ENCODE results near the gene METRN. TPM values are rescaled to one million over a fixed set of nuclear protein-coding genes. Genes with fewer than 3 reads are reported as not detected.
A peak's percentile ranks its signal among the peaks of the same experiment; 100 is the strongest.

The METRN gene
- total and polyA plus RNA-seq, 12 donors, result 1.3 to 189 (median 75.6) TPM

- Histone ChIP-seq H3K9me3 (replicated peaks in 1 of 3) (no peaks in the 10 kb centered on the region), H3K4me1 (replicated peaks in 1 of 2) (peaks cover 27 to 41% of the 10 kb centered on the region in 2 donors)
- DNase-seq, result peak in 1 of 7 donors; percentile 36
Observed at GRCh38 chr16:682493-683395, 32.2 kb upstream of the METRN start.

DNA sequence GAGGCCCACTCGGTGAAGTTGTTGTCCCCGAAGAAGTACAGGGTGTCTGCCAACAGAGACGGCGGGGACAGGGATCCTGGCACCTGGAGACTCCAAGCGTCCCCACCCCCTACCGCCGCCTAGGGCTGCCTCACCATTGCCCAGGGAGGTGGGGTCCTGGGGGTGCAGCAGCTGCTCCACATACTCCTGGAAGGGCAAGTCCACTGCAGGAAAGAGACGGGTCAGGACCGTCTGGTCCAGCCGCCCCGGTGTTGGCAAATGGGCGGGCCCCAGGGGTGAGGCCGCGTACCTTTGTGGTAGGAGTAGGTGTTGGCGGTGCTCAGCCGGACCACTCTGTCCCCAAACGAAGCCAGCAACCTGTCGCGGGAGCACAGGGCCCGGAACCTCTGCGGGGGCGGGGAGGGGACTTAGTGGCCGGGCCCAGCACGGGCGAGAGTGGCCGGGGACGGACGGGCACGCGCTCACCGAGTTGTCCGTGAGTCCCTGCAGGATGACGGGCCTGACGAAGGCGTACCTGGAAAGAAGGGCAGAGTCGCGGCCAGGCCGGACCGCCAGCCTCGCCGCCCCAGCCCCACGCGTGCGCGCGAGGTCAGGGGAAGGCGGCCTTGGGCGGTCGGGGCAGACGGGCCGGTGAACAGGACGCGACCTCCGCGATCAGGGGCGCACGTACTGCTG, 31.4 kb upstream of the METRN start:
- TF ChIP-seq POLR2A (IDR thresholded peaks at IDR 0.05), result no peak
- TF ChIP-seq, protein P1, sequence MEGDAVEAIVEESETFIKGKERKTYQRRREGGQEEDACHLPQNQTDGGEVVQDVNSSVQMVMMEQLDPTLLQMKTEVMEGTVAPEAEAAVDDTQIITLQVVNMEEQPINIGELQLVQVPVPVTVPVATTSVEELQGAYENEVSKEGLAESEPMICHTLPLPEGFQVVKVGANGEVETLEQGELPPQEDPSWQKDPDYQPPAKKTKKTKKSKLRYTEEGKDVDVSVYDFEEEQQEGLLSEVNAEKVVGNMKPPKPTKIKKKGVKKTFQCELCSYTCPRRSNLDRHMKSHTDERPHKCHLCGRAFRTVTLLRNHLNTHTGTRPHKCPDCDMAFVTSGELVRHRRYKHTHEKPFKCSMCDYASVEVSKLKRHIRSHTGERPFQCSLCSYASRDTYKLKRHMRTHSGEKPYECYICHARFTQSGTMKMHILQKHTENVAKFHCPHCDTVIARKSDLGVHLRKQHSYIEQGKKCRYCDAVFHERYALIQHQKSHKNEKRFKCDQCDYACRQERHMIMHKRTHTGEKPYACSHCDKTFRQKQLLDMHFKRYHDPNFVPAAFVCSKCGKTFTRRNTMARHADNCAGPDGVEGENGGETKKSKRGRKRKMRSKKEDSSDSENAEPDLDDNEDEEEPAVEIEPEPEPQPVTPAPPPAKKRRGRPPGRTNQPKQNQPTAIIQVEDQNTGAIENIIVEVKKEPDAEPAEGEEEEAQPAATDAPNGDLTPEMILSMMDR (IDR thresholded peaks at IDR 0.05), result no peak
- Histone ChIP-seq H3K4me3 (peak overlapping the region in 2 of 4 donors; percentile 4 to 79), H3K27ac (peak overlapping the region in 4 of 5 donors; percentile 38 to 90 (median 80)), H3K36me3 (replicated peaks in 1 of 2) (peaks cover 0 to 36% of the 10 kb centered on the region in 2 donors), H3K27me3 (no peaks in the 10 kb centered on the region), H3K4me1 (replicated peaks in 1 of 2) (peaks cover 27 to 41% of the 10 kb centered on the region in 2 donors), H3K9me3 (replicated peaks in 1 of 3) (no peaks in the 10 kb centered on the region)
- WGBS, 4 donors, result 12 to 23% (median 17%) methylated on average over 22 to 57 of the region's 57 CpGs
- DNase-seq, result peak in 3 of 7 donors; percentile 38 to 57 (median 39)
- intact Hi-C loops (cut with DNase I), result no loop called here

More at GRCh38 chr16:682493-683395, 32.2 kb upstream of the METRN start:
- Histone ChIP-seq H3K27me3 (no peaks in the 10 kb centered on the region), H3K27ac (peak overlapping the region in 2 of 5 donors; percentile 38 to 79), H3K36me3 (replicated peaks in 1 of 2) (peaks cover 0 to 35% of the 10 kb centered on the region in 2 donors), H3K4me3 (no peak overlapping the region)
- 68 to 77% (median 70%) methylated on average over 32 to 36 of the region's 36 CpGs for WGBS, 4 donors
- intact Hi-C loops (cut with DNase I), result no loop called here
- TF ChIP-seq, protein P1 (IDR thresholded peaks at IDR 0.05), result peak in 1 of 6 experiments; percentile 3
- TF ChIP-seq POLR2A (IDR thresholded peaks at IDR 0.05), result peak in 1 of 2 donors; percentile 6

DNA sequence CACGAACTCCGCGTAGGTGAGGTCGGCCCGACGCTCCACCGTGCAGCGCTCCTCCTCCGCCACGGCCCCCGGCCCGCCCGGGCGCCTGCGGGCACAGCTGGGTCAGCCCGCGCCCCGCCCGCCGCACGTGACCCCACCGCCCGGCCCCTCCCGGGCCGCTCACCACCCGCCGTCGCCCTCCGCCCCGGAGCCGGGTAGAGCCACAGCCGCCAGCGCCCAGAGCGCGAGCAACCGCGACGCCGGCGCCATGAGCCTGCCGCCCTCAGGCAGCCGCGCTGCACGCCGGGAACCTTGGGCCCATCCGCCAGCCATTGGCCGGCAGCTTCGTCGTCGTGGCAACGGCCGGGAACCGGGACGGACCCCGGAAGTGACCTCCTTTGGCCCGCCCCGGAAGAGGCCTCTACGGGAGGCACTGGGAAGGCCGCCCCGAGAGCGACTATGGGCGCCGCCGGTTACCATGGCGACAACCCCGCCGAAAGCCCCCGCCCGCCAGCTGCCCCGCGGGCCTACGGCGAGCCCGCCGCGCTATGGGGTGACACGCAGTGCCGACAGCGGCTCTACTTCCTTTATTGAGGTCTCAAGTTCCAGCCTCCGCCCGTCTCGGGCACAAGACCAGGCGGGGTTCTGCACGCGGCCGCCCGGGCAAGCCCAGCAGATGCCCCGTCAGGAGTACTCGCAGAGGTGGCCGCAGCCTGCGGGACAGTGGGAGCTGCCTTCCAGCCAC, 30.7 kb upstream of the METRN start, which contains the start of gene JMJD8:
JMJD8 (minus strand) TSS at position 264 of the 724 bp plus-strand sequence; CDS start at position 249, 15 bp downstream.
- DNase-seq, result peak; percentile 97 to 98 (median 97)
- WGBS, 4 donors, result 0 to 3% (median 1%) methylated on average over 1 to 91 of the region's 91 CpGs
- peaks cover 27 to 47% of the 10 kb centered on the region in 2 donors for H3K4me1 ChIP-seq (replicated peaks in 1 of 2)
- H3K36me3 ChIP-seq (replicated peaks in 1 of 2), result peaks cover 0 to 36% of the 10 kb centered on the region in 2 donors
- TF ChIP-seq POLR2A (IDR thresholded peaks at IDR 0.05), result peak; percentile 32 to 69
- TF ChIP-seq, protein P1 (IDR thresholded peaks at IDR 0.05), result no peak
- peak within 1 kb of the TSS in 2 of 4 donors; percentile 4 to 79 for H3K4me3 ChIP-seq
- H3K27ac ChIP-seq, result peak within 1 kb of the TSS in 4 of 5 donors; percentile 38 to 90 (median 80)
- intact Hi-C loops (cut with DNase I), result no loop called here
- H3K27me3 ChIP-seq, result no peaks in the 10 kb centered on the region
- H3K9me3 ChIP-seq (replicated peaks in 1 of 3), result no peaks in the 10 kb centered on the region

All from adrenal gland (tissue), 12 donors.